Activated effector memory CD4-positive, alpha-beta T cell treated with anti-CD3 and anti-CD28 coated beads, Interleukin-2, amount 50 U/mL, for 16 hours (primary cell): Measurements from ENCODE around the gene INPP4B.
"Not testable (repeated sequence)": the region's sequence is repeated elsewhere in the genome, so short reads cannot be mapped to it uniquely, and the experiment has no call there.

Experiments used
- DNase-seq: peaks from one replicate; pipeline ENCODE4 v3.0.0-alpha.2; 2020

Gene INPP4B

GRCh38 chr4:142530728-142531127 is 315.4 kb downstream of the INPP4B start:
- DNase-seq = no peak

- DNase-seq = no peak
Measured at GRCh38 chr4:142528433-142528832, 317.7 kb downstream of the INPP4B start.

GRCh38 chr4:142523111-142523510 is 323.0 kb downstream of the INPP4B start:
- no peak for DNase-seq

- DNase-seq = no peak
Measured at GRCh38 chr4:142519342-142519741, 326.8 kb downstream of the INPP4B start.

- no peak for DNase-seq
Measured at GRCh38 chr4:142516686-142517526, 329.2 kb downstream of the INPP4B start.

GRCh38 chr4:142512161-142512560 is 333.9 kb downstream of the INPP4B start:
- no peak for DNase-seq

- no peak for DNase-seq
Measured at GRCh38 chr4:142509881-142510280, 336.2 kb downstream of the INPP4B start.

GRCh38 chr4:142509381-142509780 is 336.7 kb downstream of the INPP4B start:
- DNase-seq = not testable (repeated sequence)

GRCh38 chr4:142500966-142501365 is 345.1 kb downstream of the INPP4B start:
- no peak for DNase-seq

GRCh38 chr4:142497606-142498005 is 348.5 kb downstream of the INPP4B start:
- DNase-seq = no peak

- no peak for DNase-seq
Measured at GRCh38 chr4:142493255-142494110, 352.6 kb downstream of the INPP4B start.

- DNase-seq = no peak
Measured at GRCh38 chr4:142485452-142485851, 360.6 kb downstream of the INPP4B start.

- no peak for DNase-seq
Measured at GRCh38 chr4:142480244-142480643, 365.9 kb downstream of the INPP4B start.

- DNase-seq = no peak
Measured at GRCh38 chr4:142475663-142476062, 370.4 kb downstream of the INPP4B start.

GRCh38 chr4:142474398-142475087 is 371.6 kb downstream of the INPP4B start:
- DNase-seq = no peak

GRCh38 chr4:142473960-142474338 is 372.2 kb downstream of the INPP4B start:
- DNase-seq = no peak

- DNase-seq = no peak
Measured at GRCh38 chr4:142473218-142473959, 372.7 kb downstream of the INPP4B start.

- DNase-seq = no peak
Measured at GRCh38 chr4:142467088-142467487, 379.0 kb downstream of the INPP4B start.

GRCh38 chr4:142465526-142465925 is 380.6 kb downstream of the INPP4B start:
- DNase-seq = no peak

GRCh38 chr4:142463206-142463605 is 382.9 kb downstream of the INPP4B start:
- no peak for DNase-seq

GRCh38 chr4:142452161-142452855 is 393.8 kb downstream of the INPP4B start:
- no peak for DNase-seq

- no peak for DNase-seq
Measured at GRCh38 chr4:142449771-142450373, 396.2 kb downstream of the INPP4B start.
